HepG2 (cell line): ENCODE measurements around the gene PHF2. TPM values are rescaled to one million over a fixed set of nuclear protein-coding genes. Genes with fewer than 3 reads are reported as not detected.

Experiments used
- ATAC-seq: fragments of 200-7000 bp; cut with Tn5 transposase; 3 replicates; pipeline ENCODE4 v1.9.1; 2020; ENCODE audit warnings: mild to moderate bottlenecking, moderate library complexity
- BruUV-seq: library from RNA; stranded (reverse); fragments of 400-500 nt; replicated peaks from 2 replicates; lab custom pipeline; 2021; lab: Mats Ljungman, UMichigan
- CTCF ChIA-PET: fragments of 300-600 bp; formaldehyde crosslinking; extraction: SDS; loops from one replicate; lab custom pipeline; 2021; ENCODE audit warnings: low total read pairs, inconsistent platforms, low intra/inter-chr PET ratio; lab: Yijun Ruan, JAX
- POLR2A ChIA-PET: fragments of 350-600 bp; sonication (Branson Sonifier 250); formaldehyde crosslinking; loops from one replicate; lab custom pipeline; 2020; ENCODE audit warnings: antibody characterized with exemption, inconsistent platforms; lab: Yijun Ruan, JAX
- DNase-seq: peaks from one replicate; pipeline ENCODE4 v3.0.0-alpha.2; 2015; ENCODE audit warnings: low spot score
- FAIRE-seq: peaks from 3 replicates; lab custom pipeline; 2011; peaks lifted over from hg19 to GRCh38; lab: Jason Lieb, UNC
- H2AFZ ChIP-seq: one replicate; pipeline ENCODE4 v1.6.1; 2011; ENCODE audit warnings: low read length, inconsistent platforms
- H3K27ac ChIP-seq: fragments of 300-600 bp; 3 replicates; pipeline ENCODE4 v1.8.0; 2011; ENCODE audit warnings: mixed run types, mild to moderate bottlenecking, mixed read lengths, low read length, inconsistent platforms; ENCODE audit not compliant: insufficient read depth; ENCODE audit errors: extremely low read length
- H3K27me3 ChIP-seq, 2 experiments: fragments of 200-600 bp in 1 of 2; 2 replicates in 1 of 2; 3 replicates in 1 of 2; pipeline versions ENCODE4 v1.6.0 to v1.8.0; 2011; ENCODE audit warnings: low read length in 2 of 2, mild to moderate bottlenecking in 2 of 2, moderate library complexity in 2 of 2, inconsistent platforms in 1 of 2; ENCODE audit not compliant: insufficient read depth in 2 of 2, control insufficient read depth in 1 of 2
- H3K36me3 ChIP-seq, 2 experiments: fragments of 200-600 bp in 1 of 2; replicated peaks in 1 of 2; 2 replicates in 1 of 2; 3 replicates in 1 of 2; pipeline versions ENCODE4 v1.5.1 to v1.8.0; 2011; ENCODE audit warnings: low read length in 2 of 2, inconsistent platforms in 1 of 2; ENCODE audit not compliant: insufficient read depth in 2 of 2, control insufficient read depth in 1 of 2
- H3K4me1 ChIP-seq: 2 replicates; pipeline ENCODE4 v1.5.1; 2012; ENCODE audit warnings: low read length, inconsistent platforms; ENCODE audit not compliant: insufficient read depth
- H3K4me2 ChIP-seq: 2 replicates; pipeline ENCODE4 v1.6.0; 2011; ENCODE audit warnings: low read depth, low read length, inconsistent platforms
- H3K4me3 ChIP-seq, 3 experiments: fragments of 200-600 bp in 1 of 3; sonication (generic), shearing (Covaris generic) in 1 of 3; replicated peaks in 1 of 3; 2 replicates each; pipeline ENCODE4 v1.5.1; 2011 to 2016; ENCODE audit warnings: low read length in 3 of 3, inconsistent platforms in 2 of 3, low read depth in 2 of 3, mild to moderate bottlenecking in 2 of 3, control low read depth in 1 of 3, mixed read lengths in 1 of 3; ENCODE audit not compliant: insufficient read depth in 1 of 3
- H3K79me2 ChIP-seq: one replicate; pipeline ENCODE4 v1.6.1; 2011; ENCODE audit warnings: low read length, inconsistent platforms; ENCODE audit not compliant: insufficient read depth
- H3K9ac ChIP-seq: 2 replicates; pipeline ENCODE4 v1.6.0; 2011; ENCODE audit warnings: mild to moderate bottlenecking, low read depth, low read length, inconsistent platforms; ENCODE audit not compliant: insufficient read depth
- H3K9me3 ChIP-seq: 2 replicates; pipeline ENCODE4 v1.5.1; 2012; ENCODE audit warnings: mild to moderate bottlenecking, low read length
- H4K20me1 ChIP-seq: 2 replicates; pipeline ENCODE4 v1.6.0; 2011; ENCODE audit warnings: inconsistent platforms, mild to moderate bottlenecking, low read length, moderate library complexity; ENCODE audit not compliant: insufficient read depth
- DNMT3B ChIP-seq: conservative IDR thresholded peaks from 2 replicates; pipeline ENCODE4 v1.6.1; 2016; ENCODE audit warnings: missing biosample characterization, control low read depth
- FLYWCH1 ChIP-seq: sonication (generic); formaldehyde crosslinking; IDR thresholded peaks from 2 replicates; pipeline ENCODE4 v1.8.1; 2023; ENCODE audit warnings: mild to moderate bottlenecking, missing genetic modification reagents
- PLSCR1 ChIP-seq: sonication (generic); formaldehyde crosslinking; IDR thresholded peaks from 2 replicates; pipeline ENCODE4 v1.5.0; 2020; ENCODE audit warnings: missing genetic modification reagents, mild to moderate bottlenecking, borderline replicate concordance
- YY1 ChIP-seq: IDR thresholded peaks from 2 replicates; pipeline ENCODE4 v1.6.1; 2011; ENCODE audit warnings: low read length, low read depth, moderate library complexity, mild to moderate bottlenecking; ENCODE audit not compliant: insufficient read depth, insufficient replicate concordance
- ZSCAN29 ChIP-seq: sonication (generic); formaldehyde crosslinking; conservative IDR thresholded peaks from 2 replicates; pipeline ENCODE4 v1.4.0; 2020; ENCODE audit warnings: mild to moderate bottlenecking, missing genetic modification reagents
- WGBS: methylation state at CpG from one replicate; pipeline ENCODE4 v1.1.6; 2017; ENCODE audit warnings: low lambda C conversion rate; 5-methylcytosine and 5-hydroxymethylcytosine counted together
- in situ Hi-C: cut with HindIII; loops from 2 replicates; pipeline ENCODE4 v1.10.0; 2017; ENCODE audit warnings: low pct_unique_long_range_greater_than_20kb; ENCODE audit not compliant: extremely low pct_ligation_motif_present
- intact Hi-C: fragments of 100-400 bp; cut with micrococcal nuclease; formaldehyde crosslinking; loops from one replicate; pipeline ENCODE4 v1.10.0; 2022; ENCODE audit not compliant: unreplicated experiment
- polyA plus RNA-seq, 8 experiments: library from polyadenylated mRNA; depleted of rRNA in 3 of 8; stranded (reverse) in 7 of 8; unstranded in 1 of 8; fragments of >200 nt; fragmentation: Illumina TruSeq in 4 of 8; extraction: Trizol in 4 of 8; gene quantifications; 2 replicates each; pipeline versions ENCODE4 v1.2.1 to v1.2.3, GENCODE V29; 2011 to 2016; ENCODE audit warnings: low read depth in 4 of 8, missing spikeins in 1 of 8, mixed read lengths in 1 of 8; ENCODE audit not compliant: insufficient read depth in 1 of 8
- total RNA-seq, 5 experiments: library from RNA; depleted of rRNA; stranded (reverse); fragments of >200 nt; fragmentation: Illumina TruSeq; extraction: Trizol; gene quantifications; 2 replicates each; pipeline ENCODE4 v1.2.3, GENCODE V29; 2016; ENCODE audit warnings: low read depth in 1 of 5

Gene PHF2
- total and polyA plus RNA-seq, 2 of the 13 experiments (the other 11 are each of a cell fraction or from before 2014, with no cell fraction given), result 6.6 to 9.1 TPM

DNA sequence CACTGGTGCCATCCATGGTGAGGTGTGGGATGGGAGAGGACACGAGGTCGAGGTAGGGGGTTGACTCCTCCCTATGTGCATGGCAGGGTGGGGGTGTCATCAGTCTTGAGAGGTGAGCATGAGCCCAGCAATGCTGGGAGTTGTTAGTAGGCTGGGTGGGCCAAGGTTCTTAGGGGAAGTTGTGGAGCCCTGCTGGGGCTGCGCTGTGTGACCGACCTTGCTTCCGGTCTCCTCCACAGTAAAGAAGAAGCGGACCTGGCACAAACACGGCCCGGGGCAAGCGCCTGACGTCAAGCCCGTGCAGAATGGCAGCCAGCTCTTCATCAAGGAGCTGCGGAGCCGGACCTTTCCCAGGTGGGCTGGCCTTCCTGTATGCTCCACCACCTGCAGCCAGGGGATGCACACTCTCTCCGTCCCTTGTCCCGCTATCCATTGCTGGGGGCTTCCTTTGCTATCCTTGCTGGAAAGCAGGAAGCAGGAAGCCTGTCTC lies 59.8 kb downstream of the PHF2 start:
- in situ Hi-C loops (no loop called here), intact Hi-C loops (no loop called here)
- Histone ChIP-seq H3K4me2 (no peak overlapping the region), H3K4me1 (no peaks in the 10 kb centered on the region), H3K9ac (no peak overlapping the region), H3K4me3 (no peak overlapping the region), H3K36me3 (peaks cover 6 to 26% of the 10 kb centered on the region in 2 experiments; a peak in 4 of 5 replicates), H3K27ac (no peak overlapping the region), H3K79me2 (no peaks in the 10 kb centered on the region), H4K20me1 (no peaks in the 10 kb centered on the region), H2AFZ (no peak overlapping the region), H3K27me3 (no peaks in the 10 kb centered on the region), H3K9me3 (peaks cover 7% of the 10 kb centered on the region; the same call in 1 of the 2 replicates)
- POLR2A ChIA-PET, result no interaction called here
- ATAC-seq (no peak), FAIRE-seq (no peak), DNase-seq (no peak)
- TF ChIP-seq DNMT3B (no peak), YY1 (no peak)
- CTCF ChIA-PET, result no interaction called here
- 100% methylated on average over 2 of the region's 15 CpGs for WGBS
- no TSS peak for BruUV-seq

DNA sequence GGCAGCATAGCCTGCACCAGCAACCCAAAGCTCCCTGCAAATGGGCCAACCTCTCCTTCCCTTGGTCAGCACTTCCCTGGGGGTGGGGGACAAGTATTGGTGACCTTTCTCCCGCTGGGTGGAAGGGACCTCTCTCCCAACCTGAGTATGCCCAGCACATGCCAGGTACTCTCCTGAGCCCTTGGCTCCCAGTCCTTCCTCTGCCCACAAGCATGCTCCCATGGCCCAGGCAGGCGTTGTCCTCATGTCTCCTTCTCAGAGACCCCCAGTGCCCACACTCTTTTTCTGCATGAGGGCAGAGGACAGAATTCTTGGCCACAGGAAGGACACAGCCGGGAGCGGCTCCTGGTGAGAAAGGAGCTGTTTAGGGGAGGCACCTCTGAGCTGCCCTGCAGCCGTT lies 60.3 kb downstream of the PHF2 start:
- no peaks in the 10 kb centered on the region for H4K20me1 ChIP-seq
- peaks cover 7% of the 10 kb centered on the region; the same call in 1 of the 2 replicates for H3K9me3 ChIP-seq
- POLR2A ChIA-PET, result no interaction called here
- ATAC-seq, result no peak
- H2AFZ ChIP-seq, result no peak overlapping the region
- no peak for FAIRE-seq
- peaks cover 6 to 25% of the 10 kb centered on the region in 2 experiments; a peak in 4 of 5 replicates for H3K36me3 ChIP-seq
- no peak overlapping the region for H3K4me2 ChIP-seq
- CTCF ChIA-PET, result no interaction called here
- in situ Hi-C loops (no loop called here), intact Hi-C loops (no loop called here)
- TF ChIP-seq FLYWCH1 (no peak), PLSCR1 (CRISPR knock-in tag) (no peak), ZSCAN29 (CRISPR knock-in tag) (no peak)
- 92% methylated on average over 5 of the region's 5 CpGs for WGBS
- no peaks in the 10 kb centered on the region for H3K4me1 ChIP-seq
- no peak for DNase-seq
- no TSS peak for BruUV-seq
- H3K27me3 ChIP-seq, result no peaks in the 10 kb centered on the region
- H3K79me2 ChIP-seq, result no peaks in the 10 kb centered on the region
- no peak overlapping the region for H3K9ac ChIP-seq
- H3K27ac ChIP-seq, result no peak overlapping the region
- no peak overlapping the region for H3K4me3 ChIP-seq
